T47D (cell line): ENCODE data around the gene ABR.
"Not testable (repeated sequence)": the region's sequence is repeated elsewhere in the genome, so short reads cannot be mapped to it uniquely, and the experiment has no call there.

Experiments
- DNase-seq, 2 experiments: peaks; one replicate each; pipeline versions ENCODE4 v3.0.0 to v3.0.0-alpha.2; 2011 to 2012; ENCODE audit warnings: low read depth in 1 of 2, low spot score in 1 of 2
- JUND ChIP-seq: IDR thresholded peaks from 2 replicates; pipeline ENCODE4 v1.6.1; 2012; ENCODE audit warnings: low read depth
- in situ Hi-C: cut with HindIII; loops from 2 replicates; pipeline ENCODE4 v1.10.0; 2016; ENCODE audit warnings: low sequenced_read_pairs, low pct_unique_long_range_greater_than_20kb

The ABR gene

GRCh38 chr17:1067282-1067956 lies 112.4 kb downstream of the ABR start:
- in situ Hi-C loops, result no loop called here
- TF ChIP-seq JUND, result no peak

GRCh38 chr17:1065416-1065815 lies 114.4 kb downstream of the ABR start:
- DNase-seq, in situ Hi-C loops: not testable (repeated sequence)

More at GRCh38 chr17:1067282-1067956, 112.4 kb downstream of the ABR start:
- DNase-seq, result no peak

DNA sequence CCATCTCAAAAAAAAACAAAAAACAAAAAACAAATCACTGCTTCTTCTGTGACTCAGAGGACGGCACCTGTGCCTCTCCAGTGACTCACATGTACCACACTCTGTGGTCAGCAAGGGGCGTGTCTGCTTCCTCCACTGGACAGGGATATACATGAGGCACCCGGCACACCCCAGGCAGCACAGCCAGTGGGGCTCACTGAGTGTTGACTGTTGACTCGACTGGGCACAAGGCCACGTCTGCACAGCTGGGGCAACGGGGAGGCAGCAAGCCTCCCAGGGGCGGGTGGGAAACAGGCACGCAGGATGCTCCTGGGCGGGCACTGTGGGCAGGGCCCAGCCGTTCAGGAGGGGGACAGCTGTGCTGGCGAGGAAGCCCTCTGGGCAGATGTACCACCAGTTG lies 118.8 kb downstream of the ABR start:
- DNase-seq, result peak in 1 of 2 experiments; percentile 13
- in situ Hi-C loops, result no loop called here
- TF ChIP-seq JUND, result no peak

DNA sequence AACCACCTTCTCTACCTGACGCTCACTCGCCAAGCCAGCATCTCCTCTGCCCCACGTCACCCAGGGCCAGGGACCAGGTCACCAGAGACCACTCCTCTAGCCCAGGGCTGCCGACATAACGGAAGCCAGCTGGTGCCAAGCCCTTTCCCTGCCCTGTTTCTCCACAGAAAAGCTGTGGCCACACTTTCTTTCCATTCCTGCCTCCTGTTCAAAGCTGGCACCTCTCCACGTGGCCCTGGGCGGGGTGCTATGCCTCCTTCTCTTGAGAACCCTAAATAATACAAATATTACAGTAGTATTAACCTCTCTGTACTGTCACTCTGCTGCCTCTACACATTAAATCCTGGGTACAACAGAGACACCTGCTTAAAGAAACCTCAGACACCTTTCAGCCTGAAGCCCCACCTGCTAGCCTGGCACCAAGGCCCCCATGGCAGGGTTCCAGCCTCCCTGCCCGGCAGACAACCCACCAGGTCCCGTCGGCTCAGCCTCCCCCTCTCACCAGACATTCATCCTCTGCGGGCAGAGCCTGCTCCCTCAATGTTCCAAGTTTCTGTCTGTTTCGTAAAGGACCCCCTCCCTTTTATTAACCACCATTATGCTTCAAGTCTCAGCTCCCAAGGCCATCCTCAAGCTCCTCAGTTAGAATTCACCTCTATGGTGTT lies 120.5 kb downstream of the ABR start:
- in situ Hi-C loops, result no loop called here
- no peak for DNase-seq
- TF ChIP-seq JUND, result no peak

- no peak for TF ChIP-seq JUND
- in situ Hi-C loops, result no loop called here
- peak in 1 of 2 experiments; percentile 48 for DNase-seq
Measured at GRCh38 chr17:1058423-1059130, 121.2 kb downstream of the ABR start.

GRCh38 chr17:1056761-1057160 lies 123.0 kb downstream of the ABR start:
- in situ Hi-C loops, result no loop called here
- no peak for DNase-seq
- TF ChIP-seq JUND, result no peak

DNA sequence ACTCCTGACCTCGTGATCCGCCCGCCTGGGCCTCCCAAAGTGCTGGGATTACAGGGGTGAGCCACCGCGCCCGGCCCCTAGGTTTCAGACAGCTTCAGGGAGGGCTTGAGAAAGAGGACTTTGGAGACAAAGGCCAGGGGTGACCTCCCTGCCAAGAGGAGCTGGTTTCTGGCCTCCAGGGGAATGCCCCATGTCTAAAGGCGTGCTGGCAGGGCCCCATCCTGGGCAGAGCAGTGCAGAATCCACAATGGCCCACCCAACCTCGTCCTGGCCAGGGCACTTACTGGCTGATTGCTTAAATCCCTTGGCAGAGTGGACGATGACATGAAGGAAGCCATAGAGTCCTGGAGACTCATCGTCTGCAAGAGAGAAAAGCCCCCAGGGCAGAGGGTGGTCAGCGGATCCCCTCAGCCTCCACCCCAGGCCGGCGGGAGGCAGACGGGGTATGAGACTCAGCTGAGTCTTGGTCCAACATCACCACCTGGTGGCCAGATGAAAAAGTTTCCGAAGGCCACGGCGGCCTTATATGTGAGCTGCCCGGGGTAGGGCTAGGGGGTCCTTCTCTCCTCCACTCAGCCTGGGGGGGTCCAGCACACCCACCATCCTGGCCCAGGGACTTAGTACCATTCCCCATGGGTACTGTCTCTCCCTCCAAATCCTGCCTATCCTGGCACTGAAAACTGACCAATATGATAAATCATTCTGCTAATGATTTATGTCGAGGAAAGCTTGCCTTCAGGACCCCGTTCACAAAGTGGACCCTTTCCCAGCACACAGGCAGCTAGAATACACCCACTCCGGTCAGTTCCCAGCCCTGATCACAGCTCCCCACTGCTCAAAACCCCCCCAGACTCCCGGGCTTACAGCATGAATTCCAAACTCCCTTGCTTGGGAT lies 123.8 kb downstream of the ABR start:
- in situ Hi-C loops, result no loop called here
- DNase-seq, result peak; percentile 52 to 72

DNA sequence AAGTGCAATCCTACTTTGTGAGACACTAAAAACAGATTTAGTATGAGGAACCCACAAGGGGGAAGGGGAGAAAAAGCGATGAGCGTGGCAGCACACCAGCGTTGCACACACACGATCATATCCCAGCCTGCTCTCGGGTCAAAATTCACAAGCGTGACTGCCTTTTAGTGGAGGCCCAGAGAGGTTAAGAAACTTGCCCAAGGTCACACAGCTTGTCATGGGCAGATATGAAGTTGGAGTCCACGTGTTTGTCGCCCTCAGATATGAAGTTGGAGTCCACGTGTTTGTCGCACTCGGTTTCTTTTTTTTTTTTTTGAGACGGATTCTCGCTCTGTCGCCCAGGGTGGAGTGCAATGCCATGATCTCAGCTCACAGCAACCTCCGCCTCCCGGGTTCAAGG lies 124.5 kb downstream of the ABR start:
- no peak for TF ChIP-seq JUND
- DNase-seq, result no peak
- in situ Hi-C loops, result no loop called here

More for the DNA sequence above, 123.8 kb downstream of the ABR start:
- no peak for TF ChIP-seq JUND

DNA sequence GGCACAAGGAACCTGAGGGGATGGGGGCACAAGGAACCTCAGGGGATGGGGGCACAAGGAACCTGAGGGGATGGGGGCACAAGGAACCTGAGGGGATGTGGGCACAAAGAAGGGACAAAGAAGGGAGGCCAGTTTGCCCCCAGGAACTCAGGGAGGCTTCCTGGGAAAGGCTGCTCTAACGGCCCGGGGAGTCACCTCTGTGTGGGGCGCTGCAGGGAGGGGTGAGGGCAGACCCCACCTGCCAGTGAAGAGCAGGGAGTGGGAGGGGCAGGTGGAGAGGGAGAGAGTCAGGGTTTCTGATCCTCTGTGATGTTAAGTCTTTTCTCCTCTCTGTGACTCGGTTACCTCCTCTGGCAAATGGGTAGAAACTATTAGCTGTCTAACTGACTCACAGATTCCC lies 125.1 kb downstream of the ABR start:
- DNase-seq, result no peak
- in situ Hi-C loops, result no loop called here
- no peak for TF ChIP-seq JUND

GRCh38 chr17:1053661-1054360 lies 126.0 kb downstream of the ABR start:
- in situ Hi-C loops, result no loop called here
- TF ChIP-seq JUND, result no peak

DNA sequence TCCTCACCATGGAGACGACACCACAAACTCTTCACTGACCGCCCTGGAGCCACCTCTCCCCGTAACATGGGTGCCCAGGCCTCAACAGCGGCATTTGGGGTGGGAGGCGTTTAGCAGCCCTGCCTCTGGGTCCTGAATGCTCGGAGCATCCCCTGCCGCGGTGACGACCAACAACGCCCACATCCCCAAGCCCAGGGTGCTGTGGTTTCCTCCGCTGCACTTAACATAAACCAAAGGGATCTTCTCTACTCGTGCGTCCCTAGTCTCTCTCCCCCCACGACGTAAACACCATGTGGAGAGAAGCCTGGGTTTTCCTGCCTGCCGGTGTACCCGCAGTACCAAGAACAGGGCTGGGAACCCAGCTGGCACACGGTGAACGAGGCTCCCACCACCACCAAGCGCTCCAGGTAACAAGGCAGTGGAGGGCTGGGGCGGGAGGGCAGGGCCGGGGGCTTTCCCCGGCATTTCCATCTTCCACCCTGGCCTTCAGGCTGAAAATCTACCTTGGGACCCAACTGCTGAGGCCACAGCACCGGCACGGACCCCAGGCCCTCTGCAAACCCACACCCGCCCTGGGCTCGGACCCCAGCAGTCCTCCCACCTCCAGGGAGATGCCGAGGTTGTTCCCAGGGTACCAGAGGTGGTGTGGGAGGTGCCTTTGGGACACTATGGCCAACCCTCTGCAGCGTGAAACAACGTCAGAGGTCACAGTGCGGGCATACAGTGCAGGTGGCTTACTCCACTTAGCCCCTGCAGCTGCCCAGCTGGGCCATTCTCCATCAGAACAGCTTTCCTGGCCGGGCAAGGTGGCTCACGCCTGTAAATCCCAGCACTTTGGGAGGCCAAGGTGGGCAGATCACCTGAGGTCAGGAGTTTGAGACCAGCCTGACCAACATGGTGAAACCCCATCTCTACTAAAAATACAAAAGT lies 128.5 kb downstream of the ABR start:
- DNase-seq, result no peak
- no peak for TF ChIP-seq JUND
- in situ Hi-C loops, result no loop called here

More at GRCh38 chr17:1053661-1054360, 126.0 kb downstream of the ABR start:
- DNase-seq, result no peak
